H1 (cell line): ENCODE data around the gene MNAT1. TPM values are rescaled to one million over a fixed set of nuclear protein-coding genes. Genes with fewer than 3 reads are reported as not detected.

Source experiments
- BCL11A ChIP-seq, 2 experiments: IDR thresholded peaks; one replicate each; pipeline ENCODE4 v1.6.1; 2011; ENCODE audit warnings: low read depth in 2 of 2, low read length in 2 of 2, mild to moderate bottlenecking in 2 of 2
- TAF1 ChIP-seq: IDR thresholded peaks from 2 replicates; pipeline ENCODE4 v1.6.1; 2011; ENCODE audit warnings: mild to moderate bottlenecking, low read depth, low read length
- polyA plus RNA-seq, 7 experiments: library from polyadenylated mRNA; depleted of rRNA in 3 of 7; stranded (reverse) in 5 of 7; unstranded in 2 of 7; fragments of >200 nt in 5 of 7; fragments of 200-250 nt in 2 of 7; gene quantifications; 1 replicate in 5 of 7; 2 replicates in 1 of 7; 4 replicates in 1 of 7; pipeline versions ENCODE4 v1.2.1 to v1.2.3, GENCODE V29; 2011 to 2013; ENCODE audit warnings: missing spikeins in 2 of 7, mixed read lengths in 2 of 7
- total RNA-seq: library from RNA; stranded (reverse); fragmentation: NEBNext Ultra II Directional; extraction: Animal tissue kit (Norgen Biotek cat#: 25700); gene quantifications from 2 replicates; pipeline ENCODE4 v1.2.1, GENCODE V29; 2021
- TF ChIP-seq, protein P1 (sequence below): IDR thresholded peaks from 2 replicates; pipeline ENCODE4 v1.6.1; 2012; ENCODE audit warnings: low read length, inconsistent platforms

MNAT1 gene
- total and polyA plus RNA-seq, 2 of the 8 experiments (the other 6 are each of a cell fraction or from before 2014, with no cell fraction given), result 34.7 to 52.1 TPM

DNA sequence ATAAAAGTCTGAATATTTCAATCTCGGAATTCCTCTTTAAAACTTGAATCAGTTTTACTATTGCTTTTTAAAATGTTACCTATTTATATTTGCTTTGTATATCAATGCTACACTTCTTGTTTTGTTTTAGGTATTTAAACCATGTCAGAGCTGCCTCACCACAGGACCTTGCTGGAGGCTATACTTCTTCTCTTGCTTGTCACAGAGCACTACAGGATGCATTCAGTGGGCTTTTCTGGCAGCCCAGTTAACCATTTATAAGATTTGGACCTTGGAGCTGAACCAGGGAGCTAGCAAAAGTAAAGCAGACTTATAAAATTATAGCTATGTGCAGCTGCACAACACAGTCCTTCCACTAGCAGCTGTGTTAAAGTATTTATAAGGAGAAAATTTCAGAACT is 233.5 kb downstream of the MNAT1 start (continued):
- TF ChIP-seq TAF1, result no peak
- TF ChIP-seq, protein P1, sequence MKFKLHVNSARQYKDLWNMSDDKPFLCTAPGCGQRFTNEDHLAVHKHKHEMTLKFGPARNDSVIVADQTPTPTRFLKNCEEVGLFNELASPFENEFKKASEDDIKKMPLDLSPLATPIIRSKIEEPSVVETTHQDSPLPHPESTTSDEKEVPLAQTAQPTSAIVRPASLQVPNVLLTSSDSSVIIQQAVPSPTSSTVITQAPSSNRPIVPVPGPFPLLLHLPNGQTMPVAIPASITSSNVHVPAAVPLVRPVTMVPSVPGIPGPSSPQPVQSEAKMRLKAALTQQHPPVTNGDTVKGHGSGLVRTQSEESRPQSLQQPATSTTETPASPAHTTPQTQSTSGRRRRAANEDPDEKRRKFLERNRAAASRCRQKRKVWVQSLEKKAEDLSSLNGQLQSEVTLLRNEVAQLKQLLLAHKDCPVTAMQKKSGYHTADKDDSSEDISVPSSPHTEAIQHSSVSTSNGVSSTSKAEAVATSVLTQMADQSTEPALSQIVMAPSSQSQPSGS, result no peak
- no peak for TF ChIP-seq BCL11A (IDR thresholded peaks at IDR 0.05; ENCODE audit: low read depth in 2 of 2, low read length in 2 of 2)
